HG03520 (cell line): Measurements from ENCODE around the gene TSPAN4.

Experiments used
- ATAC-seq: cut with Tn5 transposase; IDR thresholded peaks from one replicate; pipeline ENCODE4 v1.9.1; 2021; ENCODE audit warnings: mild to moderate bottlenecking, moderate library complexity; ENCODE audit not compliant: unreplicated experiment

TSPAN4 gene

GRCh38 chr11:848380-848931, 5.8 kb downstream of the TSPAN4 start:
- ATAC-seq, result no peak

GRCh38 chr11:849104-849824, 6.6 kb downstream of the TSPAN4 start:
- ATAC-seq, result no peak

GRCh38 chr11:849951-850774, 7.5 kb downstream of the TSPAN4 start:
- ATAC-seq, result no peak

GRCh38 chr11:850775-851763, 8.4 kb downstream of the TSPAN4 start:
- no peak for ATAC-seq

GRCh38 chr11:852762-853161, 10.1 kb downstream of the TSPAN4 start:
- no peak for ATAC-seq

- ATAC-seq, result no peak
These were observed 11.2 kb downstream of the TSPAN4 start for GRCh38 chr11:853682-854448.

- ATAC-seq, result no peak
These were observed 12.1 kb downstream of the TSPAN4 start for GRCh38 chr11:854601-855329.

- ATAC-seq, result no peak
These were observed 12.7 kb downstream of the TSPAN4 start for GRCh38 chr11:855330-855674.

- ATAC-seq, result no peak
These were observed 13.1 kb downstream of the TSPAN4 start for GRCh38 chr11:855796-856195.

GRCh38 chr11:856397-856796, 13.7 kb downstream of the TSPAN4 start:
- no peak for ATAC-seq

GRCh38 chr11:858053-858761, 15.6 kb downstream of the TSPAN4 start:
- no peak for ATAC-seq

GRCh38 chr11:858762-859339, 16.2 kb downstream of the TSPAN4 start:
- ATAC-seq, result no peak

GRCh38 chr11:859394-860131, 16.9 kb downstream of the TSPAN4 start:
- ATAC-seq, result no peak

- no peak for ATAC-seq
These were observed 17.8 kb downstream of the TSPAN4 start for GRCh38 chr11:860234-861104.

GRCh38 chr11:861105-861479, 18.4 kb downstream of the TSPAN4 start:
- no peak for ATAC-seq

- no peak for ATAC-seq
These were observed 19.5 kb downstream of the TSPAN4 start for GRCh38 chr11:862081-862661.

- ATAC-seq, result no peak
These were observed 20.0 kb downstream of the TSPAN4 start for GRCh38 chr11:862696-863022.
